ENCODE data around the gene NEK2.
"Not testable (repeated sequence)": the region's sequence is repeated elsewhere in the genome, so short reads cannot be mapped to it uniquely, and the experiment has no call there.

Gene NEK2

GRCh38 chr1:211645601-211646000 lies 29.8 kb downstream of the NEK2 start:
- H3K9me3 ChIP-seq (ENCODE audit: control extremely low read depth in 1 of 5, control insufficient read depth in 4 of 5, insufficient read depth in 2 of 5, low read depth in 1 of 5, low read length in 4 of 5); DNase-seq; H3K4me1 ChIP-seq (ENCODE audit: control extremely low read depth in 1 of 4, control insufficient read depth in 4 of 4, insufficient read depth in 4 of 4, low read length in 3 of 4); CTCF ChIA-PET; H3K36me3 ChIP-seq (ENCODE audit: control insufficient read depth in 4 of 4, insufficient read depth in 4 of 4, low read length in 3 of 4); H3K27ac ChIP-seq (ENCODE audit: insufficient read depth in 1 of 2, low read depth in 1 of 2, low read length in 2 of 2, poor library complexity in 1 of 2, severe bottlenecking in 2 of 2); H3K4me3 ChIP-seq (ENCODE audit: control insufficient read depth in 1 of 7, extremely low read depth in 1 of 7, insufficient read depth in 4 of 7, low read depth in 2 of 7, low read length in 6 of 7): not testable (repeated sequence)
- POLR2A ChIA-PET: interaction anchor here (0.7 kb wide), 1 partner anchor 462 kb away, joined by 3 read pairs; no protein-coding TSS in a partner anchor
- peaks cover 0 to 10% (median 0%) of the 10 kb centered on the region in 5 experiments for H3K27me3 ChIP-seq (replicated peaks in 2 of 5; ENCODE audit: control insufficient read depth in 4 of 5, insufficient read depth in 5 of 5, low read length in 4 of 5)
- WGBS (ENCODE audit: insufficient coverage): 91% methylated on average over 5 of the region's 5 CpGs

GRCh38 chr1:211644653-211645052 lies 30.8 kb downstream of the NEK2 start:
- Histone ChIP-seq H3K27me3 (replicated peaks in 2 of 5; ENCODE audit: control insufficient read depth in 4 of 5, insufficient read depth in 5 of 5, low read length in 4 of 5) (peaks cover 0 to 11% (median 2%) of the 10 kb centered on the region in 5 experiments), H3K4me1 (ENCODE audit: control extremely low read depth in 1 of 4, control insufficient read depth in 4 of 4, insufficient read depth in 4 of 4, low read length in 3 of 4) (peaks cover 0 to 8% (median 8%) of the 10 kb centered on the region in 4 experiments), H3K36me3 (ENCODE audit: control insufficient read depth in 4 of 4, insufficient read depth in 4 of 4, low read length in 3 of 4) (no peaks in the 10 kb centered on the region), H3K27ac (ENCODE audit: insufficient read depth in 1 of 2, low read depth in 1 of 2, low read length in 2 of 2, poor library complexity in 1 of 2, severe bottlenecking in 2 of 2) (no peak overlapping the region), H3K9me3 (ENCODE audit: control extremely low read depth in 1 of 5, control insufficient read depth in 4 of 5, insufficient read depth in 2 of 5, low read depth in 1 of 5, low read length in 4 of 5) (no peaks in the 10 kb centered on the region), H3K4me3 (ENCODE audit: control insufficient read depth in 1 of 7, extremely low read depth in 1 of 7, insufficient read depth in 4 of 7, low read depth in 2 of 7, low read length in 6 of 7) (no peak overlapping the region)
- no peak for DNase-seq
- CTCF ChIA-PET: interaction anchor here (3.6 kb wide), 1 partner anchor 11 kb away, joined by 24 read pairs; no protein-coding TSS in a partner anchor
- POLR2A ChIA-PET: no interaction called here
- no CpG with 5 or more reads among the region's 2 CpGs for WGBS (ENCODE audit: insufficient coverage)

- WGBS (ENCODE audit: insufficient coverage): 49% methylated on average over 11 of the region's 20 CpGs
- Histone ChIP-seq H3K4me3 (ENCODE audit: control insufficient read depth in 1 of 7, extremely low read depth in 1 of 7, insufficient read depth in 4 of 7, low read depth in 2 of 7, low read length in 6 of 7) (peak overlapping the region in 1 of 7 experiments; percentile 19), H3K27ac (ENCODE audit: insufficient read depth in 1 of 2, low read depth in 1 of 2, low read length in 2 of 2, poor library complexity in 1 of 2, severe bottlenecking in 2 of 2) (no peak overlapping the region), H3K9me3 (ENCODE audit: control extremely low read depth in 1 of 5, control insufficient read depth in 4 of 5, insufficient read depth in 2 of 5, low read depth in 1 of 5, low read length in 4 of 5) (no peaks in the 10 kb centered on the region), H3K27me3 (replicated peaks in 2 of 5; ENCODE audit: control insufficient read depth in 4 of 5, insufficient read depth in 5 of 5, low read length in 4 of 5) (peaks cover 0 to 16% (median 4%) of the 10 kb centered on the region in 5 experiments), H3K36me3 (ENCODE audit: control insufficient read depth in 4 of 4, insufficient read depth in 4 of 4, low read length in 3 of 4) (no peaks in the 10 kb centered on the region), H3K4me1 (ENCODE audit: control extremely low read depth in 1 of 4, control insufficient read depth in 4 of 4, insufficient read depth in 4 of 4, low read length in 3 of 4) (peaks cover 0 to 8% (median 8%) of the 10 kb centered on the region in 4 experiments)
- POLR2A ChIA-PET: no interaction called here
- CTCF ChIA-PET: interaction anchor here (1.2 to 14.4 kb wide), 10 partner anchors 6 to 227 kb away, joined by 3 to 114 read pairs (median 4); partner anchors contain the start of gene SLC30A1
- DNase-seq: peak in 2 of 3 donors; percentile 33 to 46
Observed at GRCh38 chr1:211643324-211644212, 31.9 kb downstream of the NEK2 start.

- POLR2A ChIA-PET: no interaction called here
- no peaks in the 10 kb centered on the region for H3K36me3 ChIP-seq (ENCODE audit: control insufficient read depth in 4 of 4, insufficient read depth in 4 of 4, low read length in 3 of 4)
- no peak for DNase-seq
- no peaks in the 10 kb centered on the region for H3K9me3 ChIP-seq (ENCODE audit: control extremely low read depth in 1 of 5, control insufficient read depth in 4 of 5, insufficient read depth in 2 of 5, low read depth in 1 of 5, low read length in 4 of 5)
- CTCF ChIA-PET: interaction anchor here (1.2 to 14.4 kb wide), 12 partner anchors 6 to 227 kb away, joined by 3 to 114 read pairs (median 4); partner anchors contain the start of gene SLC30A1
- H3K27ac ChIP-seq (ENCODE audit: insufficient read depth in 1 of 2, low read depth in 1 of 2, low read length in 2 of 2, poor library complexity in 1 of 2, severe bottlenecking in 2 of 2): no peak overlapping the region
- no peak overlapping the region for H3K4me3 ChIP-seq (ENCODE audit: control insufficient read depth in 1 of 7, extremely low read depth in 1 of 7, insufficient read depth in 4 of 7, low read depth in 2 of 7, low read length in 6 of 7)
- H3K4me1 ChIP-seq (ENCODE audit: control extremely low read depth in 1 of 4, control insufficient read depth in 4 of 4, insufficient read depth in 4 of 4, low read length in 3 of 4): peaks cover 0 to 8% (median 8%) of the 10 kb centered on the region in 4 experiments
- 92% methylated on average over 2 of the region's 4 CpGs for WGBS (ENCODE audit: insufficient coverage)
- H3K27me3 ChIP-seq (replicated peaks in 2 of 5; ENCODE audit: control insufficient read depth in 4 of 5, insufficient read depth in 5 of 5, low read length in 4 of 5): peaks cover 0 to 16% (median 4%) of the 10 kb centered on the region in 5 experiments
Observed at GRCh38 chr1:211642870-211643269, 32.6 kb downstream of the NEK2 start.

- peaks cover 0 to 16% (median 4%) of the 10 kb centered on the region in 5 experiments for H3K27me3 ChIP-seq (replicated peaks in 2 of 5; ENCODE audit: control insufficient read depth in 4 of 5, insufficient read depth in 5 of 5, low read length in 4 of 5)
- ChIA-PET POLR2A (interaction anchor here (0.5 kb wide), 1 partner anchor 30 kb away, joined by 4 read pairs; no protein-coding TSS in a partner anchor), CTCF (interaction anchor here (1.2 to 14.4 kb wide), 7 partner anchors 7 to 114 kb away, joined by 3 to 114 read pairs (median 3); no protein-coding TSS in a partner anchor)
Observed at GRCh38 chr1:211641942-211642341, 33.5 kb downstream of the NEK2 start.

GRCh38 chr1:211641044-211641800 lies 34.2 kb downstream of the NEK2 start:
- ChIA-PET CTCF (interaction anchor here (0.6 to 14.4 kb wide), 4 partner anchors 8 to 323 kb away, joined by 3 to 114 read pairs (median 14); no protein-coding TSS in a partner anchor), POLR2A (no interaction called here)
- Histone ChIP-seq H3K27me3 (replicated peaks in 2 of 5; ENCODE audit: control insufficient read depth in 4 of 5, insufficient read depth in 5 of 5, low read length in 4 of 5) (peaks cover 0 to 16% (median 4%) of the 10 kb centered on the region in 5 experiments), H3K9me3 (ENCODE audit: control extremely low read depth in 1 of 5, control insufficient read depth in 4 of 5, insufficient read depth in 2 of 5, low read depth in 1 of 5, low read length in 4 of 5) (no peaks in the 10 kb centered on the region), H3K27ac (ENCODE audit: insufficient read depth in 1 of 2, low read depth in 1 of 2, low read length in 2 of 2, poor library complexity in 1 of 2, severe bottlenecking in 2 of 2) (no peak overlapping the region), H3K36me3 (ENCODE audit: control insufficient read depth in 4 of 4, insufficient read depth in 4 of 4, low read length in 3 of 4) (no peaks in the 10 kb centered on the region), H3K4me3 (ENCODE audit: control insufficient read depth in 1 of 7, extremely low read depth in 1 of 7, insufficient read depth in 4 of 7, low read depth in 2 of 7, low read length in 6 of 7) (no peak overlapping the region), H3K4me1 (ENCODE audit: control extremely low read depth in 1 of 4, control insufficient read depth in 4 of 4, insufficient read depth in 4 of 4, low read length in 3 of 4) (peaks cover 0 to 8% (median 8%) of the 10 kb centered on the region in 4 experiments)
- no peak for DNase-seq
- 60% methylated on average over 1 of the region's 11 CpGs for WGBS (ENCODE audit: insufficient coverage)

More at GRCh38 chr1:211641942-211642341, 33.5 kb downstream of the NEK2 start:
- DNase-seq: no peak
- H3K4me3 ChIP-seq (ENCODE audit: control insufficient read depth in 1 of 7, extremely low read depth in 1 of 7, insufficient read depth in 4 of 7, low read depth in 2 of 7, low read length in 6 of 7): no peak overlapping the region
- no peak overlapping the region for H3K27ac ChIP-seq (ENCODE audit: insufficient read depth in 1 of 2, low read depth in 1 of 2, low read length in 2 of 2, poor library complexity in 1 of 2, severe bottlenecking in 2 of 2)
- H3K9me3 ChIP-seq (ENCODE audit: control extremely low read depth in 1 of 5, control insufficient read depth in 4 of 5, insufficient read depth in 2 of 5, low read depth in 1 of 5, low read length in 4 of 5): no peaks in the 10 kb centered on the region
- H3K4me1 ChIP-seq (ENCODE audit: control extremely low read depth in 1 of 4, control insufficient read depth in 4 of 4, insufficient read depth in 4 of 4, low read length in 3 of 4): peaks cover 0 to 8% (median 8%) of the 10 kb centered on the region in 4 experiments
- 100% methylated on average over 2 of the region's 2 CpGs for WGBS (ENCODE audit: insufficient coverage)
- no peaks in the 10 kb centered on the region for H3K36me3 ChIP-seq (ENCODE audit: control insufficient read depth in 4 of 4, insufficient read depth in 4 of 4, low read length in 3 of 4)

Measured in common myeloid progenitor, CD34-positive (primary cell).